ENCODE data around the gene PNLIPRP2.

DNA sequence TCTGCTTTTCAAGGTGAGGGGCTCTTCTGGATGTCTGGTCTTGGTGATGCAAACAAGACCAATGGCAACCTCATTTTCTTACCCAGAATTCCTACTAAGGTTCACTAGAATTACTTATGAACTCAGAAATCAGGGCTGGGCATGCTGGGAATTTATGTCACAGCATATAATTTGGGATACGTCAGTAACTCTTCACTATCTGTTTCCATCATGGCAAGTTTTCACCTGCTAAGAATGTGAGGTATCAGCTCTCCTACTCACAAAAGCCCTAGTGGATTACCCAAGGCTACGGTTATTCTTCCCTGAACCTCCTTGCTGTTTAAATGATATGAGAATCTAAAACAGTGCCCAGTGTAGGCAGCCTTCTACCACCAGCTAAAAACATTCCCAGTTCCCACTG is 53.1 kb downstream of the PNLIPRP2 start:
- TF ChIP-seq, protein P1, sequence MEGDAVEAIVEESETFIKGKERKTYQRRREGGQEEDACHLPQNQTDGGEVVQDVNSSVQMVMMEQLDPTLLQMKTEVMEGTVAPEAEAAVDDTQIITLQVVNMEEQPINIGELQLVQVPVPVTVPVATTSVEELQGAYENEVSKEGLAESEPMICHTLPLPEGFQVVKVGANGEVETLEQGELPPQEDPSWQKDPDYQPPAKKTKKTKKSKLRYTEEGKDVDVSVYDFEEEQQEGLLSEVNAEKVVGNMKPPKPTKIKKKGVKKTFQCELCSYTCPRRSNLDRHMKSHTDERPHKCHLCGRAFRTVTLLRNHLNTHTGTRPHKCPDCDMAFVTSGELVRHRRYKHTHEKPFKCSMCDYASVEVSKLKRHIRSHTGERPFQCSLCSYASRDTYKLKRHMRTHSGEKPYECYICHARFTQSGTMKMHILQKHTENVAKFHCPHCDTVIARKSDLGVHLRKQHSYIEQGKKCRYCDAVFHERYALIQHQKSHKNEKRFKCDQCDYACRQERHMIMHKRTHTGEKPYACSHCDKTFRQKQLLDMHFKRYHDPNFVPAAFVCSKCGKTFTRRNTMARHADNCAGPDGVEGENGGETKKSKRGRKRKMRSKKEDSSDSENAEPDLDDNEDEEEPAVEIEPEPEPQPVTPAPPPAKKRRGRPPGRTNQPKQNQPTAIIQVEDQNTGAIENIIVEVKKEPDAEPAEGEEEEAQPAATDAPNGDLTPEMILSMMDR (IDR thresholded peaks at IDR 0.05; ENCODE audit: insufficient read depth, low read depth, low read length) = no peak
- no peak for TF ChIP-seq EZH2 (IDR thresholded peaks at IDR 0.05; ENCODE audit: insufficient read depth, low read length)
